B cell (primary cell): Measurements from ENCODE around the gene GORAB.

Experiments
- EZH2 ChIP-seq: IDR thresholded peaks from 2 replicates; pipeline ENCODE4 v1.6.1; 2012; ENCODE audit warnings: borderline replicate concordance, low read depth, mild to moderate bottlenecking, moderate library complexity, low read length; ENCODE audit not compliant: insufficient read depth, poor library complexity, severe bottlenecking
- TF ChIP-seq, protein P1 (sequence below): fragments of 200-600 bp; IDR thresholded peaks from one replicate; pipeline ENCODE4 v1.8.0; 2022; ENCODE audit warnings: antibody characterized with exemption, mild to moderate bottlenecking

DNA sequence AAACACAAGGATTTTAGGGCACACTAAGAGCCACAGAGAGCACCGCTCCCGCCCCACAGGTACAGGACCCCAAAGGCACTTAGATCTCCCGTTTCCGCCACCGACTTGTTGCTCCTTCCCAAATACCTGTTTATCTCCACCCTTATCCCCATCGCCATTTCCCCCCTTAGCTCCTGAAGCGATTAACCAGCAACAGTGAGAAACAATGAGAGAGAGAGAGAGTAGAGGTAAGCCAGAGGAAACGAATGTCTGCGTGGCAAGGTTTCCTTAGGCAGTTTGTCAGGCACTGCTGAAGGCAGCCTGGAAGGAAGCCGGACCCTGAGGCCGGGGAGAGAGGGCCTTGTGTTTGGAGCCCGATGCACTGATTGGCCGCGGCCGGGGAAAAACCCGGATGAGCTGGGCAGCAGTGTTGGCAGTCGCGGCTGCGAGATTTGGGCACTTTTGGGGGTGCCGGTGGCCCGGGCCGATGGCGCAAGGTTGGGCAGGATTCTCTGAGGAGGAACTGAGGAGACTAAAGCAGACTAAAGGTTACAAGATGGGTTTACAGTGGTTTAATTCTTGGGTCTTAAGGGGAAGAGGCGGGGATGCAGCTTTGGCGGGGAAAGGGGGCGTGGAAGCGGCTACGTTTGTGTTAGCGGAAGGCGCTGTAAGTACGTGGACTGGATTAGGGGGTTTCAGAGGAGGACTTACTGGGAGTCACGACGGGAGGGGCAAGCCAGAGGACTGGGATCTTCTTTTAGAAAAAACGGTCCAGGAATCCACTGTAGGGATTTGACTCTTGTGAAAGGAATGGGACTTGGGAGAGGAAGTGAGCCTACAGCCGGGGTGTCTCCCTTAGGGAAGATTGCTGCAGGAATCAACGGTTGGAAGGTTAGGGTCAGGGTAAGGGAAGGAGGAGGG is at the start of gene GORAB:
- TF ChIP-seq, protein P1, sequence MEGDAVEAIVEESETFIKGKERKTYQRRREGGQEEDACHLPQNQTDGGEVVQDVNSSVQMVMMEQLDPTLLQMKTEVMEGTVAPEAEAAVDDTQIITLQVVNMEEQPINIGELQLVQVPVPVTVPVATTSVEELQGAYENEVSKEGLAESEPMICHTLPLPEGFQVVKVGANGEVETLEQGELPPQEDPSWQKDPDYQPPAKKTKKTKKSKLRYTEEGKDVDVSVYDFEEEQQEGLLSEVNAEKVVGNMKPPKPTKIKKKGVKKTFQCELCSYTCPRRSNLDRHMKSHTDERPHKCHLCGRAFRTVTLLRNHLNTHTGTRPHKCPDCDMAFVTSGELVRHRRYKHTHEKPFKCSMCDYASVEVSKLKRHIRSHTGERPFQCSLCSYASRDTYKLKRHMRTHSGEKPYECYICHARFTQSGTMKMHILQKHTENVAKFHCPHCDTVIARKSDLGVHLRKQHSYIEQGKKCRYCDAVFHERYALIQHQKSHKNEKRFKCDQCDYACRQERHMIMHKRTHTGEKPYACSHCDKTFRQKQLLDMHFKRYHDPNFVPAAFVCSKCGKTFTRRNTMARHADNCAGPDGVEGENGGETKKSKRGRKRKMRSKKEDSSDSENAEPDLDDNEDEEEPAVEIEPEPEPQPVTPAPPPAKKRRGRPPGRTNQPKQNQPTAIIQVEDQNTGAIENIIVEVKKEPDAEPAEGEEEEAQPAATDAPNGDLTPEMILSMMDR, result no peak
- TF ChIP-seq EZH2, result no peak
